Neural cell (in vitro differentiated cells): ENCODE data around the gene LARGE1. TPM values are rescaled to one million over a fixed set of nuclear protein-coding genes. Genes with fewer than 3 reads are reported as not detected.

Experiments
- H2AFZ ChIP-seq: fragments of 200-600, 300-800 bp; sonication (generic), shearing (Covaris generic); 2 replicates; pipeline ENCODE4 v1.6.0; 2014; ENCODE audit warnings: low read depth, mild to moderate bottlenecking, antibody characterized with exemption, low read length, moderate library complexity
- H3F3A ChIP-seq: fragments of 200-600 bp; shearing (Covaris generic); 2 replicates; pipeline ENCODE4 v1.6.1; 2016; ENCODE audit warnings: mild to moderate bottlenecking, moderate library complexity, mixed read lengths, antibody characterized with exemption, low read length; ENCODE audit not compliant: insufficient read depth, poor library complexity, severe bottlenecking
- H3K27ac ChIP-seq: fragments of 200-600, 300-800 bp; sonication (generic), shearing (Covaris generic); 2 replicates; pipeline ENCODE4 v1.5.1; 2014; ENCODE audit warnings: mild to moderate bottlenecking, low read length, moderate library complexity
- H3K27me3 ChIP-seq: fragments of 300-800, 200-600 bp; sonication (generic), shearing (Covaris generic); 2 replicates; pipeline ENCODE4 v1.6.0; 2014; ENCODE audit warnings: mild to moderate bottlenecking, low read depth, low read length, moderate library complexity; ENCODE audit not compliant: insufficient read depth
- H3K36me3 ChIP-seq: fragments of 300-800, 200-600 bp; sonication (generic), shearing (Covaris generic); 2 replicates; pipeline ENCODE4 v1.5.1; 2014; ENCODE audit warnings: mild to moderate bottlenecking, antibody characterized with exemption, low read length, moderate library complexity; ENCODE audit not compliant: insufficient read depth
- H3K4me2 ChIP-seq: fragments of 300-800, 200-600 bp; sonication (generic), shearing (Covaris generic); 2 replicates; pipeline ENCODE4 v1.6.0; 2014; ENCODE audit warnings: mild to moderate bottlenecking, low read length
- H3K4me3 ChIP-seq: fragments of 300-800, 200-600 bp; sonication (generic), shearing (Covaris generic); 2 replicates; pipeline ENCODE4 v1.5.1; 2014; ENCODE audit warnings: mild to moderate bottlenecking, low read length, moderate library complexity
- H3K79me2 ChIP-seq: fragments of 200-600 bp; shearing (Covaris generic); replicated peaks from 2 replicates; pipeline ENCODE4 v1.6.0; 2014; ENCODE audit warnings: mild to moderate bottlenecking, low read length, moderate library complexity; ENCODE audit not compliant: insufficient read depth
- H3K9ac ChIP-seq: fragments of 300-800, 200-600 bp; sonication (generic), shearing (Covaris generic); 2 replicates; pipeline ENCODE4 v1.6.1; 2016; ENCODE audit warnings: mild to moderate bottlenecking, low read length, mixed read lengths
- H3K9me2 ChIP-seq: fragments of 200-600 bp; shearing (Covaris generic); 2 replicates; pipeline ENCODE4 v1.6.1; 2016; ENCODE audit warnings: mild to moderate bottlenecking, low read length, mixed read lengths; ENCODE audit not compliant: insufficient read depth
- H3K9me3 ChIP-seq: fragments of 200-600, 300-800 bp; sonication (generic), shearing (Covaris generic); 2 replicates; pipeline ENCODE4 v1.6.1; 2016; ENCODE audit warnings: mild to moderate bottlenecking, mixed run types, low read length, moderate library complexity, mixed read lengths
- H4K20me1 ChIP-seq: fragments of 200-600 bp; shearing (Covaris generic); 2 replicates; pipeline ENCODE4 v1.6.1; 2016; ENCODE audit warnings: mild to moderate bottlenecking, mixed run types; ENCODE audit not compliant: insufficient read depth
- EP300 ChIP-seq: fragments of 450-650 bp; conservative IDR thresholded peaks from 2 replicates; pipeline ENCODE4 v1.6.1; 2014; ENCODE audit warnings: antibody characterized with exemption, mild to moderate bottlenecking, moderate library complexity; ENCODE audit not compliant: poor library complexity, severe bottlenecking
- EZH2 ChIP-seq: fragments of 200-600, 300-800 bp; shearing (Covaris generic), sonication (generic); IDR thresholded peaks from 2 replicates; pipeline ENCODE4 v1.6.1; 2014; ENCODE audit warnings: antibody characterized with exemption, low read length, borderline replicate concordance, mild to moderate bottlenecking; ENCODE audit not compliant: insufficient read depth, poor library complexity, severe bottlenecking
- MXI1 ChIP-seq: fragments of 450-650 bp; conservative IDR thresholded peaks from 2 replicates; pipeline ENCODE4 v1.6.1; 2014; ENCODE audit warnings: antibody characterized with exemption, mild to moderate bottlenecking; ENCODE audit not compliant: poor library complexity, severe bottlenecking
- POLR2AphosphoS5 ChIP-seq: IDR thresholded peaks from 2 replicates; pipeline ENCODE4 v1.6.1; 2012
- SMC3 ChIP-seq: fragments of 450-650 bp; conservative IDR thresholded peaks from 2 replicates; pipeline ENCODE4 v1.6.1; 2014; ENCODE audit warnings: antibody characterized with exemption, mild to moderate bottlenecking, moderate library complexity; ENCODE audit not compliant: poor library complexity
- polyA plus RNA-seq: library from polyadenylated mRNA; depleted of rRNA; stranded (reverse); fragments of >200 nt; gene quantifications from 2 replicates; pipeline ENCODE4 v1.2.3, GENCODE V29; 2014
- TF ChIP-seq, protein P1 (sequence below): fragments of 450-650 bp; IDR thresholded peaks from 2 replicates; pipeline ENCODE4 v1.5.1; 2014; ENCODE audit warnings: antibody characterized with exemption, mild to moderate bottlenecking, moderate library complexity; ENCODE audit not compliant: poor library complexity, severe bottlenecking

The LARGE1 gene
- polyA plus RNA-seq, 1 donor from 2014 or later = 27.5 TPM

DNA sequence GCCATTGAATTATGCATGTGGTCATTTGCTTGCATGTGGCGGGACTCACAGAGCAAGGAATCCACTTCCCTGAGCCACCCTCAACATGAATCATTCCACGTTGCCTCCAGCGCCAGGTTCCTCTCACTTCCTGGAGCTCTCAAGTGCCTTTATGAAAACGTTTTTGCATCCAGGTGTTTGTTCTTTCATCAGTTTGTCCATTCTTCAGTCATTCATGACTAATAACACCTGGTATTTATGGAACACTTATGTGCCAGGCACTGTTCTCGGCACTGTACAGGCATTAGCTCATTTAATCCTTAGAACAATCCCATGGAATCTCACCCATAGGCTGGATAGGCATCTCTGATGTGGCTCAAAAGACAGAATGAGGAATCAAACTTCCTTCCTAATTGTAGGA is 606.0 kb downstream of the LARGE1 start:
- H3K9me3 ChIP-seq = no peaks in the 10 kb centered on the region

GRCh38 chr22:33303099-33303498 is 617.2 kb downstream of the LARGE1 start:
- Histone ChIP-seq H3F3A (no peaks in the 10 kb centered on the region), H3K9me3 (no peaks in the 10 kb centered on the region), H2AFZ (no peak overlapping the region), H3K4me3 (no peak overlapping the region), H4K20me1 (no peaks in the 10 kb centered on the region), H3K27me3 (no peaks in the 10 kb centered on the region), H3K9ac (no peak overlapping the region), H3K27ac (no peak overlapping the region), H3K9me2 (no peaks in the 10 kb centered on the region), H3K4me2 (no peak overlapping the region), H3K79me2 (no peaks in the 10 kb centered on the region), H3K36me3 (no peaks in the 10 kb centered on the region)
- TF ChIP-seq POLR2AphosphoS5 (no peak), SMC3 (no peak)
- TF ChIP-seq, protein P1, sequence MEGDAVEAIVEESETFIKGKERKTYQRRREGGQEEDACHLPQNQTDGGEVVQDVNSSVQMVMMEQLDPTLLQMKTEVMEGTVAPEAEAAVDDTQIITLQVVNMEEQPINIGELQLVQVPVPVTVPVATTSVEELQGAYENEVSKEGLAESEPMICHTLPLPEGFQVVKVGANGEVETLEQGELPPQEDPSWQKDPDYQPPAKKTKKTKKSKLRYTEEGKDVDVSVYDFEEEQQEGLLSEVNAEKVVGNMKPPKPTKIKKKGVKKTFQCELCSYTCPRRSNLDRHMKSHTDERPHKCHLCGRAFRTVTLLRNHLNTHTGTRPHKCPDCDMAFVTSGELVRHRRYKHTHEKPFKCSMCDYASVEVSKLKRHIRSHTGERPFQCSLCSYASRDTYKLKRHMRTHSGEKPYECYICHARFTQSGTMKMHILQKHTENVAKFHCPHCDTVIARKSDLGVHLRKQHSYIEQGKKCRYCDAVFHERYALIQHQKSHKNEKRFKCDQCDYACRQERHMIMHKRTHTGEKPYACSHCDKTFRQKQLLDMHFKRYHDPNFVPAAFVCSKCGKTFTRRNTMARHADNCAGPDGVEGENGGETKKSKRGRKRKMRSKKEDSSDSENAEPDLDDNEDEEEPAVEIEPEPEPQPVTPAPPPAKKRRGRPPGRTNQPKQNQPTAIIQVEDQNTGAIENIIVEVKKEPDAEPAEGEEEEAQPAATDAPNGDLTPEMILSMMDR = no peak

More for the DNA sequence above, 606.0 kb downstream of the LARGE1 start:
- Histone ChIP-seq H3K27ac (no peak overlapping the region), H3K9me2 (no peaks in the 10 kb centered on the region), H3F3A (no peaks in the 10 kb centered on the region), H3K4me2 (no peak overlapping the region), H3K79me2 (no peaks in the 10 kb centered on the region), H3K9ac (no peak overlapping the region), H4K20me1 (no peaks in the 10 kb centered on the region), H3K27me3 (no peaks in the 10 kb centered on the region), H3K4me3 (no peak overlapping the region), H2AFZ (no peak overlapping the region), H3K36me3 (no peaks in the 10 kb centered on the region)
- no peak for TF ChIP-seq MXI1

DNA sequence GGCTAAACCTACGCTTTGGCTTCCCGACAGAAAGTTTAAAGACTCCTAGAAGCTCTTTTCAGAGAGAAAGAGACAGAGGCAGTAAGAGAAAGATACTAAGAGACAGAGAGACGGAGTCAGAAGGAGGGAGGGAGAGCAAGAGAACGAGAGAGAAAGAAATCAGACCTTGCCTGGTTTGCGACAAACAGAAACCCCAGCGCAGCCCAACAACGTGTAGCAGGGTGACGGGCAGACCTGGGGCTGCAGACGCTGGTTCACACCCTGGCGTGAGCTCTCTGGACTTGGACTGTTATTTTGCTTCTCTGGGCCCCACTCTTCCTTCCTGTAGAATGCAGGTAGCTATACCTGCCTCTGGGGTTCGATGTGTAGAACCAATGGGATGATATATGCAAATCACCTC is 617.7 kb downstream of the LARGE1 start:
- no peaks in the 10 kb centered on the region for H3K36me3 ChIP-seq

More for the DNA sequence above, 617.7 kb downstream of the LARGE1 start:
- Histone ChIP-seq H3K9me3 (no peaks in the 10 kb centered on the region), H4K20me1 (no peaks in the 10 kb centered on the region), H3F3A (no peaks in the 10 kb centered on the region), H3K9me2 (no peaks in the 10 kb centered on the region), H3K4me2 (no peak overlapping the region), H3K27me3 (no peaks in the 10 kb centered on the region), H3K27ac (no peak overlapping the region), H3K79me2 (no peaks in the 10 kb centered on the region), H3K4me3 (no peak overlapping the region), H3K9ac (no peak overlapping the region), H2AFZ (no peak overlapping the region)
- TF ChIP-seq EZH2 (no peak), EP300 (no peak)
- TF ChIP-seq, protein P1 = no peak
